ENCODE data around the gene MIDN.

GRCh38 chr19:1298235-1298634, 49.9 kb downstream of the MIDN start:
- no peak for TF ChIP-seq CTCF (IDR thresholded peaks at IDR 0.05; ENCODE audit: poor library complexity, severe bottlenecking)
- no peak for TF ChIP-seq RAD21 (conservative IDR thresholded peaks at IDR 0.05)
